Epithelial cell of proximal tubule (primary cell): ENCODE results near the gene CCL20. TPM values are rescaled to one million over a fixed set of nuclear protein-coding genes. Genes with fewer than 3 reads are reported as not detected.
A peak's percentile ranks its signal among the peaks of the same experiment; 100 is the strongest.
"Not testable (repeated sequence)": the region's sequence is repeated elsewhere in the genome, so short reads cannot be mapped to it uniquely, and the experiment has no call there.

Source experiments
- DNase-seq: peaks from one replicate; pipeline ENCODE4 v3.0.0-alpha.2; 2011; ENCODE audit warnings: low read depth
- H3K4me3 ChIP-seq: 2 replicates; pipeline ENCODE4 v1.5.1; 2011; ENCODE audit warnings: low read depth, mild to moderate bottlenecking, low read length
- total RNA-seq: library from RNA; depleted of rRNA; stranded (reverse); fragments of >200 nt; gene quantifications from 2 replicates; pipeline ENCODE4 v1.2.3, GENCODE V29; 2015
- TF ChIP-seq, protein P1 (sequence below): conservative IDR thresholded peaks from 2 replicates; pipeline ENCODE4 v1.5.1; 2012; ENCODE audit warnings: low read depth, mild to moderate bottlenecking, low read length

Gene CCL20
- total RNA-seq, 1 donor from 2014 or later, result 1.0 TPM

DNA sequence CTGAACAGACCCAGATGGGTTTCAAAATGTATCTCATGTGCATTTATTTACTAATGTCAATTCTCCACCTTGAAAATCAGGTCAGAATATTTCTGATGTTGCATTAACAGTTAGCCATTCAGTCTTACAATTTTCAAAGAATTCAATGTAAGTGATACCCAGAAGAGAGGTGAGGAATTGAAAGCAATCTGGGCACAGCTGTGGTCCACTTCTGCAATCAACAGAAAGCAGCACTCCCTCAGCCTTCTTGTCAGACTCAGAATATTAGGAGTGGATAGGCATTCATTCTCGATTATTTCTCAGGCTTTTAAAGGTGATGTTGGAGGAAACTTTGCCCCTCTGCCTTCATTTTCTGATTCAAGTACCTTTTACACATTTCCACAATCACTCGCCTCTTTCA is 15.7 kb downstream of the CCL20 start:
- TF ChIP-seq, protein P1, sequence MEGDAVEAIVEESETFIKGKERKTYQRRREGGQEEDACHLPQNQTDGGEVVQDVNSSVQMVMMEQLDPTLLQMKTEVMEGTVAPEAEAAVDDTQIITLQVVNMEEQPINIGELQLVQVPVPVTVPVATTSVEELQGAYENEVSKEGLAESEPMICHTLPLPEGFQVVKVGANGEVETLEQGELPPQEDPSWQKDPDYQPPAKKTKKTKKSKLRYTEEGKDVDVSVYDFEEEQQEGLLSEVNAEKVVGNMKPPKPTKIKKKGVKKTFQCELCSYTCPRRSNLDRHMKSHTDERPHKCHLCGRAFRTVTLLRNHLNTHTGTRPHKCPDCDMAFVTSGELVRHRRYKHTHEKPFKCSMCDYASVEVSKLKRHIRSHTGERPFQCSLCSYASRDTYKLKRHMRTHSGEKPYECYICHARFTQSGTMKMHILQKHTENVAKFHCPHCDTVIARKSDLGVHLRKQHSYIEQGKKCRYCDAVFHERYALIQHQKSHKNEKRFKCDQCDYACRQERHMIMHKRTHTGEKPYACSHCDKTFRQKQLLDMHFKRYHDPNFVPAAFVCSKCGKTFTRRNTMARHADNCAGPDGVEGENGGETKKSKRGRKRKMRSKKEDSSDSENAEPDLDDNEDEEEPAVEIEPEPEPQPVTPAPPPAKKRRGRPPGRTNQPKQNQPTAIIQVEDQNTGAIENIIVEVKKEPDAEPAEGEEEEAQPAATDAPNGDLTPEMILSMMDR, result no peak
- H3K4me3 ChIP-seq, result no peak overlapping the region
- DNase-seq, result no peak

DNA sequence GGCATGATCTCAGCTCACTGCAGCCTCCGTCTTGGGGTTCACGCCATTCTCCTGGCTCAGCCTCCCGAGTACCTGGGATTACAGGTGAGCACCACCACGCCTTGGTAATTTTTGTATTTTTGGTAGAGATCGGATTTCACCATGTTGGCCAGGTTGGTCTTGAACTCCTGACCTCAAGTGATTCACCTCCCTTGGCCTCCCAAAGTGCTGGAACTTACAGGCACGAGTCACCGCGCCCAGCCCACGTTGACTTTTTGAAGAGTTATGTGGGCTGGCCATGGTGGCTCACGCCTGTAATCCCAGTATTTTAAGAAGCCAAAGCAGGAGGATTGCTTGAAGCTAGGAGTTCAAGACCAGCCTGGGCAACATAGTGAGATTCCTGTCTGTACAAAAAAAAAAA is 20.8 kb downstream of the CCL20 start:
- no peak for DNase-seq
- TF ChIP-seq, protein P1, result no peak
- no peak overlapping the region for H3K4me3 ChIP-seq

DNA sequence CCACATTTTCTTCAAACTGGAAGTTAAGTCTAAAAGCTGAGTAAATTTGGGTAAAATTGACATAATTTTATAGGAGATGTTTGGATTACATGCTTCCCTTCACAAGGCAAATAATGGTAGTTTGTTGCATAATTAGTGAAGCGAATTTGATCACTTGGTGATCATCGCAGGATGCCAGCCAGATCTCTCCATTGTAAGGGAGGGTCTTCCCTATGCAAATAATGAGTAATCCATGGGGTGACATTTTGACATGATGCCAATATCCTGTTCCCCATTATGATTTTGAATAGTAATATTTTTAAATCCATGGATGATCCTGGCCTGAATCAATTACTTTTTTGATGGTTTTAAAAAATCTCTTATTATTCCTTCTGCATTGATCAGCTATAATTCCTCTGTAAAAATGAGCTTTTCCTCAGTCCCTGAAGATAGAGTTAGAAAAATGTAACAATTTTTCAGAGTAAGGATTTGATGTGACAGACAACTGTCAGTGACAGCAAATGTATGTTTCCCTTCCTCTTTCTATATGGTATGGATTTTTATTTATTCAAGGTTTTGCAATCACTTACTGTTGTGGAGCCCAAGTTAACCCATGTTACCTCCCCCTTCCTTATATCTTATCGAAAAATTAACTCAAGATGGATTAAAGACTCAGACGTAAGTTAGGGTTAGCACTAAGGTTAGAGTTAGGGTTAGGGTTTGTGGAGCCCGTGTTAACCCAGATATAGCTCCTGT is 21.4 kb downstream of the CCL20 start:
- no peak for DNase-seq
- TF ChIP-seq, protein P1, result no peak
- no peak overlapping the region for H3K4me3 ChIP-seq

DNA sequence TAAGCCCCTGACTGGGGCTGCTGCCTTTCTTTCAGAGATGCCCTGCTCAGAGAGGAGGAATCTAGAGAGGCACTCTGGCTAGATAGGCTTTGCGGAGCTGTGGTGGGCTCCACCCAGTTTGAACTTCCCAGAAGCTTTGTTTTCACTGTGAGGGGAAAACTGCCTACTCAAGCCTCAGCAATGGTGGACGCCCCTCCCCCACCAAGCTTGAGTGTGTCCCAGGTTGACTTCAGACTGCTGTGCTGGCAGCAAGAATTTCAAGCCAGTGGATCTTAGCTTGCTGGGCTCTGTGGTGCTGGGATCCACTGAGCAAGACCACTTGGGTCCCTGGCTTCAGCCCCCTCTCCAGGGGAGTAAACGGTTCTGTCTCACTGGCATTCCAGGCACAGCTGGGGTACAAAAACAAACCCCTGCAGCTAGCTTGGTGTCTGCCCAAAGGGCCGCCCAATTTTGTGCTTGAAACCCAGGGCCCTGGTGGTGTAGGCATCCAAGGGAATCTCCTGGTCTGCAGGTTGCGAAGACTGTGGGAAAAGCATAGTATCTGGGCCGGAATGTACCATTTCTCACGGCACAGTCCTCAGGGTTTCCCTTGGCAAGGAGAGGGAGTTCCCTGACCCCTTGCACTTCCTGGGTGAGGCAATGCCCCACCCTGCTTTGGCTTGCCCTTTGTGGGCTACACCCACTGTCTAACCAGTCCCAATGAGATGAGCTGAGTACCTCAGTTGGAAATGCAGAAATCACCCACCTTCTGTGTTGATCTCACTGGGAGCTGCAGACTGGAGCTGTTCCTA is 25.9 kb downstream of the CCL20 start:
- not testable (repeated sequence) for DNase-seq, H3K4me3 ChIP-seq

DNA sequence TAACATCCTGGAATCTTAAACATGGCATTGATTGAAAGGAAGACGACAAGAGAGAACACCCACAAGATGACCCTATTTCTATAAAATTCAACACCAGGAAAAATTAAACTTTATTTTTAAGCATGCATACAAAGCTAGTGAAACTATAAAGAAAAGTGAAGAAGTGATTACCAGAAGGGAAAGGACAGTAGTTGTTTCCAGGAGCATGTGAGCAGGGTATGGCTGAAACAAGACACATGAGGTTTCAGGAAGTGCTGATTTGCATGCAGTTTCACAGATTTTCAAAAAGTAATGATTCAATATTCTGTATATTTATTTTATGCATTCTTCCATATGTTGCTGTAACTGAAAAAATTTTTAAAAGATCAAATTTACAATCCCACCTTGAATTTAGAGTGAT is 33.2 kb downstream of the CCL20 start:
- H3K4me3 ChIP-seq, result no peak overlapping the region
- TF ChIP-seq, protein P1, result no peak
- no peak for DNase-seq

DNA sequence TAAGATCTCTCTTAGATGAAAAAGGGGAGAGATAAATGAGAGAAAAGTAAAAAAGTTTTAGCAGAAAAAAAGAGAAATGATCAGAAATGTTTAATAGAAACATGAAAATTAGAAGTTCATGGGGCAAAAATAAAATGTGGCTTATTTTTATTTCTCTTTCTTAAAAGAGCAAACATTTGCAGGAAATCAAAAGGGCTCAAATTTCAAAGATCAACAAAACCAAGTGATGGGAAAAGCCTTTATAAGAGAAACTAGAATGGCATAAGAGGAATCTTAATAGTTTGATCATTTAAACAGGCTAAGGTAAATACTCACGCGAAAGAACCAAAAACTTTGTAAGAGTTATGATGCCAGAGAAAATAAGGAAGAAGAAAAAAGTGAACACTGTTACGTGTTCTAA is 34.5 kb downstream of the CCL20 start:
- TF ChIP-seq, protein P1, result no peak
- no peak for DNase-seq
- no peak overlapping the region for H3K4me3 ChIP-seq

DNA sequence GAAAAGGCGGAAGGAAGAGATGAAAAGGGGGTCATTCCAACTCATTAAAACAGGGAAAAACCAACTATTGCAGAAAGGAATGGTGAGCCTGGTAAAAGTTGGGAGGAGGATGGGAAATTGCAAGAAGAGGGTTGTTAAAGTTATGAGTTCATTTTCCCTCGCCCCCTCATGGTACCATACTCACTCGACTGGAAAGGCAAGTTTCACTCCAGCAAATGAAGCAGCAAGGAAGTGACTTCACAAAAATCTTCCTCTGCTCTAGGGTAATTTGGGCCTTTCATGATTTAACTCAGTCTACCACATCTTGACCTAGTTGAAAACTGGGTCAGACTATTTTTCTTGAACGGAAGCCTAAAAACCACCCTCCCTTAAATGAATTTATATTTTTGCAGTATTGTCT is 34.9 kb downstream of the CCL20 start:
- TF ChIP-seq, protein P1, result no peak
- DNase-seq, result peak; percentile 33
- H3K4me3 ChIP-seq, result no peak overlapping the region
